ENCODE data around the gene NNAT.
"Not testable (repeated sequence)": the region's sequence is repeated elsewhere in the genome, so short reads cannot be mapped to it uniquely, and the experiment has no call there.

The NNAT gene

GRCh38 chr20:37480919-37481318, 40.1 kb upstream of the NNAT start:
- no peaks in the 10 kb centered on the region for H3K4me1 ChIP-seq
- TF ChIP-seq Cebpa-rat (IDR thresholded peaks at IDR 0.05) = no peak
- H3K27me3 ChIP-seq = no peaks in the 10 kb centered on the region

GRCh38 chr20:37481610-37482009, 39.4 kb upstream of the NNAT start:
- TF ChIP-seq Cebpa-rat (IDR thresholded peaks at IDR 0.05) = no peak
- H4K20me1 ChIP-seq = no peaks in the 10 kb centered on the region
- H3K4me2 ChIP-seq = no peak overlapping the region
- no peak overlapping the region for H3K27ac ChIP-seq
- H3K27me3 ChIP-seq = no peaks in the 10 kb centered on the region
- no peak overlapping the region for H3K4me3 ChIP-seq
- peaks cover 16% of the 10 kb centered on the region for H3K9me3 ChIP-seq
- H3K9ac ChIP-seq = no peak overlapping the region
- H3K36me3 ChIP-seq = no peaks in the 10 kb centered on the region
- H3K4me1 ChIP-seq = peaks cover under 1% of the 10 kb centered on the region

More at GRCh38 chr20:37480919-37481318, 40.1 kb upstream of the NNAT start:
- H3K9me3 ChIP-seq = peaks cover 16% of the 10 kb centered on the region
- no peaks in the 10 kb centered on the region for H4K20me1 ChIP-seq
- no peak overlapping the region for H3K9ac ChIP-seq
- no peak overlapping the region for H3K4me3 ChIP-seq
- H3K36me3 ChIP-seq = no peaks in the 10 kb centered on the region
- no peak overlapping the region for H3K4me2 ChIP-seq
- no peak overlapping the region for H3K27ac ChIP-seq

- H3K9me3 ChIP-seq = peaks cover 16% of the 10 kb centered on the region
Observed at GRCh38 chr20:37484331-37484730, 36.7 kb upstream of the NNAT start.

GRCh38 chr20:37486209-37486608, 34.8 kb upstream of the NNAT start:
- peaks cover 11% of the 10 kb centered on the region for H3K4me1 ChIP-seq
- not testable (repeated sequence) for H4K20me1 ChIP-seq, H3K9ac ChIP-seq, H3K27ac ChIP-seq, H3K4me2 ChIP-seq, H3K36me3 ChIP-seq, H3K27me3 ChIP-seq, H3K4me3 ChIP-seq
- peaks cover 12% of the 10 kb centered on the region for H3K9me3 ChIP-seq

More at GRCh38 chr20:37484331-37484730, 36.7 kb upstream of the NNAT start:
- Histone ChIP-seq H3K36me3 (no peaks in the 10 kb centered on the region), H4K20me1 (no peaks in the 10 kb centered on the region), H3K27ac (no peak overlapping the region), H3K4me2 (no peak overlapping the region), H3K4me1 (peaks cover 11% of the 10 kb centered on the region), H3K9ac (no peak overlapping the region), H3K27me3 (no peaks in the 10 kb centered on the region), H3K4me3 (no peak overlapping the region)
- TF ChIP-seq Cebpa-rat (IDR thresholded peaks at IDR 0.05) = no peak

- Histone ChIP-seq H3K27me3 (no peaks in the 10 kb centered on the region), H3K9me3 (no peaks in the 10 kb centered on the region), H3K4me2 (no peak overlapping the region), H3K36me3 (no peaks in the 10 kb centered on the region), H3K9ac (no peak overlapping the region), H3K4me3 (no peak overlapping the region), H3K27ac (no peak overlapping the region), H4K20me1 (no peaks in the 10 kb centered on the region), H3K4me1 (peaks cover 11% of the 10 kb centered on the region)
- TF ChIP-seq Cebpa-rat (IDR thresholded peaks at IDR 0.05) = no peak
Observed at GRCh38 chr20:37490663-37491350, 30.2 kb upstream of the NNAT start.

GRCh38 chr20:37492096-37492625, 28.9 kb upstream of the NNAT start:
- H4K20me1 ChIP-seq = no peaks in the 10 kb centered on the region
- TF ChIP-seq Cebpa-rat (IDR thresholded peaks at IDR 0.05) = no peak

GRCh38 chr20:37492945-37493344, 28.1 kb upstream of the NNAT start:
- no peaks in the 10 kb centered on the region for H3K4me1 ChIP-seq
- H3K9me3 ChIP-seq = no peaks in the 10 kb centered on the region
- no peak overlapping the region for H3K9ac ChIP-seq
- H3K36me3 ChIP-seq = no peaks in the 10 kb centered on the region
- TF ChIP-seq Cebpa-rat (IDR thresholded peaks at IDR 0.05) = no peak
- no peak overlapping the region for H3K27ac ChIP-seq
- no peak overlapping the region for H3K4me3 ChIP-seq
- no peaks in the 10 kb centered on the region for H4K20me1 ChIP-seq
- no peak overlapping the region for H3K4me2 ChIP-seq
- H3K27me3 ChIP-seq = no peaks in the 10 kb centered on the region

More at GRCh38 chr20:37492096-37492625, 28.9 kb upstream of the NNAT start:
- Histone ChIP-seq H3K27me3 (no peaks in the 10 kb centered on the region), H3K4me3 (no peak overlapping the region), H3K9me3 (no peaks in the 10 kb centered on the region), H3K27ac (no peak overlapping the region), H3K4me1 (peaks cover 5% of the 10 kb centered on the region), H3K36me3 (no peaks in the 10 kb centered on the region), H3K9ac (no peak overlapping the region), H3K4me2 (no peak overlapping the region)

GRCh38 chr20:37494301-37494700, 26.7 kb upstream of the NNAT start:
- no peak for TF ChIP-seq Cebpa-rat (IDR thresholded peaks at IDR 0.05)
- Histone ChIP-seq H3K27ac (no peak overlapping the region), H3K9ac (no peak overlapping the region), H3K27me3 (no peaks in the 10 kb centered on the region), H3K4me2 (no peak overlapping the region), H4K20me1 (no peaks in the 10 kb centered on the region), H3K4me3 (no peak overlapping the region), H3K9me3 (no peaks in the 10 kb centered on the region), H3K36me3 (no peaks in the 10 kb centered on the region), H3K4me1 (no peaks in the 10 kb centered on the region)

GRCh38 chr20:37494796-37495195, 26.3 kb upstream of the NNAT start:
- Histone ChIP-seq H3K36me3 (no peaks in the 10 kb centered on the region), H3K27me3 (no peaks in the 10 kb centered on the region), H3K4me2 (no peak overlapping the region), H3K4me1 (no peaks in the 10 kb centered on the region), H4K20me1 (no peaks in the 10 kb centered on the region), H3K9ac (no peak overlapping the region), H3K27ac (no peak overlapping the region), H3K4me3 (no peak overlapping the region), H3K9me3 (no peaks in the 10 kb centered on the region)
- no peak for TF ChIP-seq Cebpa-rat (IDR thresholded peaks at IDR 0.05)

- Histone ChIP-seq H3K36me3 (no peaks in the 10 kb centered on the region), H3K9me3 (no peaks in the 10 kb centered on the region), H3K27ac (no peak overlapping the region), H3K4me3 (no peak overlapping the region), H3K27me3 (no peaks in the 10 kb centered on the region), H4K20me1 (no peaks in the 10 kb centered on the region), H3K9ac (no peak overlapping the region), H3K4me2 (no peak overlapping the region), H3K4me1 (no peaks in the 10 kb centered on the region)
- no peak for TF ChIP-seq Cebpa-rat (IDR thresholded peaks at IDR 0.05)
Observed at GRCh38 chr20:37498066-37498665, 22.9 kb upstream of the NNAT start.

All from BLaER1 (cell line).